Panc1 (cell line): ENCODE results near the gene CERS5. TPM values are rescaled to one million over a fixed set of nuclear protein-coding genes. Genes with fewer than 3 reads are reported as not detected.

ENCODE experiments used
- ATAC-seq: fragments of 200-7000 bp; cut with Tn5 transposase; 2 replicates; pipeline ENCODE4 v1.9.1; 2020; ENCODE audit warnings: mild to moderate bottlenecking, moderate library complexity
- BruUV-seq: library from RNA; stranded (reverse); fragments of 400-500 nt; replicated peaks from 2 replicates; lab custom pipeline; 2021; lab: Mats Ljungman, UMichigan
- CTCF ChIA-PET: fragments of 300-600 bp; sonication (Branson Sonifier 250); formaldehyde crosslinking; loops from one replicate; lab custom pipeline; 2022; ENCODE audit warnings: antibody characterized with exemption; lab: Charles Lee
- POLR2A ChIA-PET: fragments of 300-600 bp; sonication (Branson Sonifier 250); formaldehyde crosslinking; loops from one replicate; lab custom pipeline; 2022; ENCODE audit warnings: antibody characterized with exemption; lab: Charles Lee
- DNase-seq: peaks from one replicate; pipeline ENCODE4 v3.0.0-alpha.2; 2010; ENCODE audit warnings: low read depth, low spot score
- H3K27ac ChIP-seq: 2 replicates; pipeline ENCODE4 v1.5.1; 2011; ENCODE audit warnings: mild to moderate bottlenecking, low read length, inconsistent platforms
- H3K27me3 ChIP-seq: fragments of 200-500 bp; sonication (Bioruptor generic); 2 replicates; pipeline ENCODE4 v1.6.0; 2014; ENCODE audit warnings: low read length, inconsistent platforms; ENCODE audit not compliant: control insufficient read depth, insufficient read depth
- H3K36me3 ChIP-seq: fragments of 200-500 bp; sonication (Bioruptor generic); 2 replicates; pipeline ENCODE4 v1.5.1; 2014; ENCODE audit warnings: inconsistent platforms, mild to moderate bottlenecking, low read length, moderate library complexity; ENCODE audit not compliant: control insufficient read depth, insufficient read depth
- H3K4me1 ChIP-seq: 2 replicates; pipeline ENCODE4 v1.5.1; 2011; ENCODE audit warnings: inconsistent platforms, mild to moderate bottlenecking, low read length, moderate library complexity; ENCODE audit not compliant: control insufficient read depth, insufficient read depth
- H3K4me3 ChIP-seq, 2 experiments: 2 replicates each; pipeline ENCODE4 v1.5.1; 2011 to 2012; ENCODE audit warnings: low read depth in 2 of 2, low read length in 2 of 2, mild to moderate bottlenecking in 2 of 2, inconsistent platforms in 1 of 2, moderate library complexity in 1 of 2
- H3K9me3 ChIP-seq: fragments of 200-500 bp; sonication (Bioruptor generic); 2 replicates; pipeline ENCODE4 v1.5.1; 2014; ENCODE audit warnings: low read depth, mild to moderate bottlenecking, inconsistent platforms, low read length, moderate library complexity; ENCODE audit not compliant: control insufficient read depth, insufficient read depth
- CTCF ChIP-seq: fragments of 450-650 bp; IDR thresholded peaks from 2 replicates; pipeline ENCODE4 v1.5.1; 2017; ENCODE audit warnings: mild to moderate bottlenecking
- POLR2AphosphoS5 ChIP-seq: IDR thresholded peaks from 2 replicates; pipeline ENCODE4 v1.6.1; 2012; ENCODE audit warnings: mild to moderate bottlenecking, low read depth, low read length, moderate library complexity
- REST ChIP-seq, 2 experiments: IDR thresholded peaks; 2 replicates each; pipeline ENCODE4 v1.6.1; 2011 to 2012; ENCODE audit warnings: low read depth in 2 of 2, control low read depth in 1 of 2, low read length in 1 of 2, mild to moderate bottlenecking in 1 of 2, moderate library complexity in 1 of 2; ENCODE audit not compliant: insufficient read depth in 1 of 2
- SIN3A ChIP-seq: IDR thresholded peaks from 2 replicates; pipeline ENCODE4 v1.6.1; 2012; ENCODE audit warnings: low read depth, mild to moderate bottlenecking, low read length, moderate library complexity, borderline replicate concordance; ENCODE audit not compliant: insufficient read depth
- TCF7L2 ChIP-seq: IDR thresholded peaks from 2 replicates; pipeline ENCODE4 v1.6.1; 2011; ENCODE audit warnings: mild to moderate bottlenecking, low read depth, low read length, inconsistent platforms
- in situ Hi-C: cut with HindIII; loops from 2 replicates; pipeline ENCODE4 v1.10.0; 2016; ENCODE audit warnings: low sequenced_read_pairs, low pct_unique_long_range_greater_than_20kb
- intact Hi-C: fragments of 100-400 bp; cut with micrococcal nuclease; formaldehyde crosslinking; loops from one replicate; pipeline ENCODE4 v1.10.0; 2022; ENCODE audit not compliant: unreplicated experiment
- total RNA-seq: library from RNA; stranded (reverse); gene quantifications from one replicate; pipeline ENCODE4 v1.2.1, GENCODE V29; 2021; ENCODE audit not compliant: unreplicated experiment

Gene CERS5
- total RNA-seq, 1 experiment from 2014 or later = 50.5 TPM

- BruUV-seq = no TSS peak
- in situ Hi-C loops = no loop called here
- CTCF ChIA-PET = no interaction called here
- no peak for TF ChIP-seq TCF7L2
- TF ChIP-seq POLR2AphosphoS5 = no peak
- no peak for TF ChIP-seq CTCF
- no peak for TF ChIP-seq SIN3A
- TF ChIP-seq REST (IDR thresholded peaks at IDR 0.05; ENCODE audit: insufficient read depth in 1 of 2, low read depth in 2 of 2, low read length in 1 of 2) = no peak
- H3K36me3 ChIP-seq = no peaks in the 10 kb centered on the region
- peak overlapping the region; percentile 79 for H3K27ac ChIP-seq
- DNase-seq (no peak), ATAC-seq (no peak)
- no peak overlapping the region for H3K4me3 ChIP-seq
- no peaks in the 10 kb centered on the region for H3K27me3 ChIP-seq
- POLR2A ChIA-PET = no interaction called here
- intact Hi-C loops = no loop called here
- peaks cover 36% of the 10 kb centered on the region for H3K4me1 ChIP-seq
- H3K9me3 ChIP-seq = no peaks in the 10 kb centered on the region
Observed at GRCh38 chr12:50212071-50212467, 44.9 kb upstream of the CERS5 start.

GRCh38 chr12:50211392-50212070, 44.4 kb upstream of the CERS5 start:
- Histone ChIP-seq H3K4me1 (peaks cover 35% of the 10 kb centered on the region), H3K36me3 (no peaks in the 10 kb centered on the region), H3K4me3 (no peak overlapping the region), H3K9me3 (no peaks in the 10 kb centered on the region), H3K27ac (peak overlapping the region; percentile 79), H3K27me3 (no peaks in the 10 kb centered on the region)
- in situ Hi-C loops = no loop called here
- ChIA-PET CTCF (no interaction called here), POLR2A (no interaction called here)
- intact Hi-C loops = no loop called here
- TF ChIP-seq TCF7L2 = no peak
- TF ChIP-seq SIN3A = no peak
- TF ChIP-seq REST (IDR thresholded peaks at IDR 0.05; ENCODE audit: insufficient read depth in 1 of 2, low read depth in 2 of 2, low read length in 1 of 2) = no peak
- no peak for TF ChIP-seq POLR2AphosphoS5
- TF ChIP-seq CTCF = no peak
- no TSS peak for BruUV-seq
- ATAC-seq (no peak), DNase-seq (no peak)
